Inferior parietal cortex (tissue), 1 donor: ENCODE measurements around the gene PCGF3.
"Not testable (repeated sequence)": the region's sequence is repeated elsewhere in the genome, so short reads cannot be mapped to it uniquely, and the experiment has no call there.

Source experiments
- DNase-seq: peaks from one replicate; pipeline ENCODE4 v3.0.0-alpha.2; 2016; ENCODE audit errors: extremely low spot score

The PCGF3 gene

GRCh38 chr4:723751-724530 is 18.3 kb downstream of the PCGF3 start:
- DNase-seq: no peak

GRCh38 chr4:725391-726234 is 20.0 kb downstream of the PCGF3 start:
- DNase-seq: no peak

- no peak for DNase-seq
Observed at GRCh38 chr4:726235-726787, 20.7 kb downstream of the PCGF3 start.

GRCh38 chr4:726838-727237 is 21.2 kb downstream of the PCGF3 start:
- no peak for DNase-seq

GRCh38 chr4:727576-727975 is 21.9 kb downstream of the PCGF3 start:
- DNase-seq: no peak

- DNase-seq: no peak
Observed at GRCh38 chr4:729336-730315, 24.0 kb downstream of the PCGF3 start.

GRCh38 chr4:730511-730910 is 24.9 kb downstream of the PCGF3 start:
- no peak for DNase-seq

- not testable (repeated sequence) for DNase-seq
Observed at GRCh38 chr4:730946-731904, 25.6 kb downstream of the PCGF3 start.

- not testable (repeated sequence) for DNase-seq
Observed at GRCh38 chr4:731954-732353, 26.3 kb downstream of the PCGF3 start.

GRCh38 chr4:732486-732885 is 26.9 kb downstream of the PCGF3 start:
- no peak for DNase-seq

GRCh38 chr4:732911-733630 is 27.4 kb downstream of the PCGF3 start:
- no peak for DNase-seq

- no peak for DNase-seq
Observed at GRCh38 chr4:733631-733980, 28.0 kb downstream of the PCGF3 start.

- no peak for DNase-seq
Observed at GRCh38 chr4:734075-734474, 28.4 kb downstream of the PCGF3 start.

- DNase-seq: no peak
Observed at GRCh38 chr4:734951-735350, 29.3 kb downstream of the PCGF3 start.

GRCh38 chr4:735583-735982 is 30.0 kb downstream of the PCGF3 start:
- no peak for DNase-seq

- DNase-seq: not testable (repeated sequence)
Observed at GRCh38 chr4:736561-736960, 30.9 kb downstream of the PCGF3 start.

GRCh38 chr4:738781-739280 is 33.2 kb downstream of the PCGF3 start:
- no peak for DNase-seq

- DNase-seq: no peak
Observed at GRCh38 chr4:739569-739968, 33.9 kb downstream of the PCGF3 start.

GRCh38 chr4:740011-740410 is 34.4 kb downstream of the PCGF3 start:
- DNase-seq: no peak
